ENCODE measurements around the gene ITGBL1. TPM values are rescaled to one million over a fixed set of nuclear protein-coding genes. Genes with fewer than 3 reads are reported as not detected.

Gene ITGBL1
- total and polyA plus RNA-seq, 7 donors = 0.44 to 5.7 (median 1.7) TPM

DNA sequence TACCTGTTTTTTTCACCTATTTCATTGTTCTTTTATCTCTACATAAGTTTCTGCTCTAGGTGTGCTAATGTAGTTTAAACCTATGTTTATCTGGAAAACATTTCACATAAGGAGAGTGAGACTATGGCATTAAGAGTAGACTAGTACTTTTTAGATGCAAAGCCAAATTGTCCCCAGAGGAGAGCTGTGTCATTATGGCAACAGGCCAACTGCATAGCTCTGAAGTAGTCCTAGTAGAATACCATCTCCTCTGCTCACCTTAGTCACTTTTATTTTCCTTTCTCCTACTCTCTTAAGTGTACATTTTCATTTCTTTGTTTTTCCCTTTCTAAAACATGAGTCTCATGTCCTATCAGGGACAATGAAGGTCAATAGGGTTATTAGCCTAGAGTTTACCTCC is 123.1 kb downstream of the ITGBL1 start:
- ATAC-seq (no peak), DNase-seq (no peak)
- no peaks in the 10 kb centered on the region for H3K36me3 ChIP-seq (ENCODE audit: insufficient read depth in 1 of 2, low read depth in 1 of 2)
- H3K4me3 ChIP-seq = no peak overlapping the region
- H3K27me3 ChIP-seq (ENCODE audit: insufficient read depth in 3 of 3, low read length in 2 of 3) = no peaks in the 10 kb centered on the region
- no peaks in the 10 kb centered on the region for H3K9me3 ChIP-seq
- intact Hi-C loops (cut with DNase I) = no loop called here
- TF ChIP-seq, protein P1, sequence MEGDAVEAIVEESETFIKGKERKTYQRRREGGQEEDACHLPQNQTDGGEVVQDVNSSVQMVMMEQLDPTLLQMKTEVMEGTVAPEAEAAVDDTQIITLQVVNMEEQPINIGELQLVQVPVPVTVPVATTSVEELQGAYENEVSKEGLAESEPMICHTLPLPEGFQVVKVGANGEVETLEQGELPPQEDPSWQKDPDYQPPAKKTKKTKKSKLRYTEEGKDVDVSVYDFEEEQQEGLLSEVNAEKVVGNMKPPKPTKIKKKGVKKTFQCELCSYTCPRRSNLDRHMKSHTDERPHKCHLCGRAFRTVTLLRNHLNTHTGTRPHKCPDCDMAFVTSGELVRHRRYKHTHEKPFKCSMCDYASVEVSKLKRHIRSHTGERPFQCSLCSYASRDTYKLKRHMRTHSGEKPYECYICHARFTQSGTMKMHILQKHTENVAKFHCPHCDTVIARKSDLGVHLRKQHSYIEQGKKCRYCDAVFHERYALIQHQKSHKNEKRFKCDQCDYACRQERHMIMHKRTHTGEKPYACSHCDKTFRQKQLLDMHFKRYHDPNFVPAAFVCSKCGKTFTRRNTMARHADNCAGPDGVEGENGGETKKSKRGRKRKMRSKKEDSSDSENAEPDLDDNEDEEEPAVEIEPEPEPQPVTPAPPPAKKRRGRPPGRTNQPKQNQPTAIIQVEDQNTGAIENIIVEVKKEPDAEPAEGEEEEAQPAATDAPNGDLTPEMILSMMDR (IDR thresholded peaks at IDR 0.05) = no peak
- no peaks in the 10 kb centered on the region for H3K4me1 ChIP-seq
- H3K27ac ChIP-seq = no peak overlapping the region

GRCh38 chr13:101576455-101576854 is 124.0 kb downstream of the ITGBL1 start:
- no peak overlapping the region for H3K4me3 ChIP-seq
- H3K9me3 ChIP-seq = no peaks in the 10 kb centered on the region
- H3K36me3 ChIP-seq (ENCODE audit: insufficient read depth in 1 of 2, low read depth in 1 of 2) = no peaks in the 10 kb centered on the region
- H3K27ac ChIP-seq = no peak overlapping the region
- TF ChIP-seq, protein P1 (IDR thresholded peaks at IDR 0.05) = no peak
- DNase-seq = no peak
- ATAC-seq = no peak
- H3K27me3 ChIP-seq (ENCODE audit: insufficient read depth in 3 of 3, low read length in 2 of 3) = no peaks in the 10 kb centered on the region
- no peaks in the 10 kb centered on the region for H3K4me1 ChIP-seq
- WGBS, 3 donors = 53 to 69% (median 55%) methylated on average over 4 of the region's 4 CpGs
- intact Hi-C loops (cut with DNase I) = no loop called here

- DNase-seq (no peak), ATAC-seq (no peak)
- no peaks in the 10 kb centered on the region for H3K4me1 ChIP-seq
Observed at GRCh38 chr13:101576977-101577376, 124.5 kb downstream of the ITGBL1 start.

GRCh38 chr13:101579281-101579802 is 126.9 kb downstream of the ITGBL1 start:
- Histone ChIP-seq H3K9me3 (no peaks in the 10 kb centered on the region), H3K4me3 (no peak overlapping the region), H3K4me1 (no peaks in the 10 kb centered on the region), H3K27ac (no peak overlapping the region), H3K36me3 (ENCODE audit: insufficient read depth in 1 of 2, low read depth in 1 of 2) (no peaks in the 10 kb centered on the region), H3K27me3 (ENCODE audit: insufficient read depth in 3 of 3, low read length in 2 of 3) (no peaks in the 10 kb centered on the region)
- WGBS, 3 donors = 20 to 32% (median 27%) methylated on average over 4 of the region's 4 CpGs
- intact Hi-C loops (cut with DNase I) = no loop called here
- no peak for ATAC-seq
- no peak for DNase-seq
- TF ChIP-seq, protein P1 (IDR thresholded peaks at IDR 0.05) = no peak

More at GRCh38 chr13:101576977-101577376, 124.5 kb downstream of the ITGBL1 start:
- H3K27ac ChIP-seq = no peak overlapping the region
- intact Hi-C loops (cut with DNase I) = no loop called here
- H3K36me3 ChIP-seq (ENCODE audit: insufficient read depth in 1 of 2, low read depth in 1 of 2) = no peaks in the 10 kb centered on the region
- H3K4me3 ChIP-seq = no peak overlapping the region
- no peaks in the 10 kb centered on the region for H3K27me3 ChIP-seq (ENCODE audit: insufficient read depth in 3 of 3, low read length in 2 of 3)
- TF ChIP-seq, protein P1 (IDR thresholded peaks at IDR 0.05) = no peak
- no peaks in the 10 kb centered on the region for H3K9me3 ChIP-seq

DNA sequence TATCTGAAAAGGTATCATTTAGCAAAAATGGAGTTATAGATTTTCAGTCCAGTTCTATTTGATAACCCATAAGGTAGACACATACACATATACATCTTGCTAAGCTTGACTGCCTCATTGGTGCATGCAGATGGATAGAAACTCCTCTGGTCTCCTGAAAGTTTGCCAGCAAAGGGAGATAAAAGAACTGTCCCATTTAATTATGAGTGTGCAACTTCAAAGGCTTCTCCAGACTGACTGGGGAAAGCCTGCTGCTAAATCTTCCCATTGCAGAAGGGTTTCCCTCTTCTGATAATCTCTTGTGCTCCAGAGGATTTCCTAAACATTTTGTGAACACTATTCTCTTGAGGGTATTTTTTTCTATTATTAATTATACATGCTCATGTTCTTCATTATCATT is 131.9 kb downstream of the ITGBL1 start:
- intact Hi-C loops (cut with DNase I) = no loop called here
- Histone ChIP-seq H3K36me3 (ENCODE audit: insufficient read depth in 1 of 2, low read depth in 1 of 2) (no peaks in the 10 kb centered on the region), H3K27me3 (ENCODE audit: insufficient read depth in 3 of 3, low read length in 2 of 3) (no peaks in the 10 kb centered on the region), H3K4me1 (no peaks in the 10 kb centered on the region), H3K27ac (no peak overlapping the region), H3K9me3 (no peaks in the 10 kb centered on the region), H3K4me3 (no peak overlapping the region)
- DNase-seq = no peak
- ATAC-seq = no peak
- TF ChIP-seq, protein P1 (IDR thresholded peaks at IDR 0.05) = no peak
